ENCODE data around the gene TGFBR2.

The TGFBR2 gene

DNA sequence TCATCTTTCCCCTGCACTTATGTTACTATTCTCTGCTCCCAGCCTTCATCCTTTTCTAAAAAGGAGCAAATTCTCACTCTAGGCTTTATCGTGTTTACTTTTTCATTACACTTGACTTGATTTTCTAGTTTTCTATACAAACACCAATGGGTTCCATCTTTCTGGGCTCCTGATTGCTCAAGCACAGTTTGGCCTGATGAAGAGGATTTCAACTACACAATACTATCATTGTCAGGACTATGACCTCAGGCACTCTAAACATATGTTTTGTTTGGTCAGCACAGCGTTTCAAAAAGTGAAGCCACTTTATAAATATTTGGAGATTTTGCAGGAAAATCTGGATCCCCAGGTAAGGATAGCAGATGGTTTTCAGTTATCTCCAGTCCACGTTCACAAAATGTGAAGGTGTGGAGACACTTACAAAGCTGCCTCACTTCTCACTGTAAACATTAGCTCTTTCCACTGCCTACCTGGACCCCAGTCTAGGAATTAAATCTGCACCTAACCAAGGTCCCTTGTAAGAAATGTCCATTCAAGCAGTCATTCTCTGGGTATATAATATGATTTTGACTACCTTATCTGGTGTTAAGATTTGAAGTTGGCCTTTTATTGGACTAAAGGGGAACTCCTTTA lies 86.2 kb downstream of the TGFBR2 start:
- no peak for DNase-seq (ENCODE audit: low read depth in 2 of 2)

DNA sequence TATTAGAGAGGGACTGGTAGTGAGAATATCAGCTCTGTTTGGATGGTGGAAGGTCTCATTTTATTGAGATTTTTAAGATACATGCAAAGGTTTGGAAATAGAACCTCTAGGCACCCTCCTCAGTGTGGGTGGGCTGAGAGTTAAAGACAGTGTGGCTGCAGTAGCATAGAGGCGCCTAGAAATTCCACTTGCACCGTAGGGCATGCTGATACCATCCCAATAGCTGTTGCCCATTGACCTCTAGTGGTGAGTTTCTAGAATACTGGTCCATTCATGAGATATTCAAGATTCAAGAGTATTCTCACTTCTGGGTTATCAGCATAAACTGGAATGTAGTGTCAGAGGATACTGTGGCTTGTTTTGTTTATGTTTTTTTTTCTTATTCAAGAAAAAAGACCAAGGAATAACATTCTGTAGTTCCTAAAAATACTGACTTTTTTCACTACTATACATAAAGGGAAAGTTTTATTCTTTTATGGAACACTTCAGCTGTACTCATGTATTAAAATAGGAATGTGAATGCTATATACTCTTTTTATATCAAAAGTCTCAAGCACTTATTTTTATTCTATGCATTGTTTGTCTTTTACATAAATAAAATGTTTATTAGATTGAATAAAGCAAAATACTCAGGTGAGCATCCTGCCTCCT lies 87.2 kb downstream of the TGFBR2 start:
- no peak for DNase-seq (ENCODE audit: low read depth in 2 of 2)

DNA sequence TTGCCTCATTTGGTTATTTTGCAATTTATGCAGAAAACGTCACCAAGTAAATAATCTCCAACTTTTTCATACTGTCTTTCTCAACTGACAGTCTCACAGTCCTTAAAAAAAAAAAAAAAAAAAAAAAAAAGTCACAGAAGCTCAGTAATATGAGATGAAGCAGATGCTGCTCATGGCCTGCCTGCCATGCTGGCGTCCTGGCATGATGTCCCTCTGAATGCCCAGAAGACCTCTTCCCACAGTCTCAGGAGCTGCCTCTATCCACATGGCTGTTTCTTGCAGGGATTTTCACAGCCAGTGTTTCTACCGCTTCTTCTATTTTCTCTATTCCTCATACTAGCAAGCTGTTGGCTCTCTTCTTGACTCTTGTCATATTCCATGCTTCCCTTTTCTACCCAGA lies 87.7 kb downstream of the TGFBR2 start:
- no peak for DNase-seq (ENCODE audit: low read depth in 2 of 2)

- no peak for DNase-seq (ENCODE audit: low read depth in 2 of 2)
These were observed 88.3 kb downstream of the TGFBR2 start for GRCh38 chr3:30694668-30695067.

GRCh38 chr3:30695302-30696061 lies 89.1 kb downstream of the TGFBR2 start:
- no peak for DNase-seq (ENCODE audit: low read depth in 2 of 2)

GRCh38 chr3:30696403-30696819 lies 90.0 kb downstream of the TGFBR2 start:
- DNase-seq (ENCODE audit: low read depth in 2 of 2), result no peak

DNA sequence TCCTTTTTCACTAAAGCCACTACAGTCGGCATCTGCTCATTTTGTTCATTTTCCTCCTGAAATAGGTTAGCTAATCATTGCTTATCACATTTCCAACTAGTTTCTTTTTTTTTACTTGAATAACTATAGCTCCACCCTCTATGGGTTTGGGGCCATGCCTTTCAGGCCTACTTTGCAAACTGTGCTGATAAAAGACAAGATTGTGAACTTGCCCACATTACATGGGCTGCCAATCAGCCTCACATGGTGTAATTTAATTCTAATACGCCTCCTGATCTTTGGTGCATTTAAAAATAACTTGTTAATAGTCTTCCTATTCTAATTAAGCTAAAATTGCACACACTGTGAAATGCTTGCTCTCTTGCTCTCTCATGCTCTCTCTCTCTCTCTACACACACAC lies 90.5 kb downstream of the TGFBR2 start:
- DNase-seq (ENCODE audit: low read depth in 2 of 2), result no peak

GRCh38 chr3:30698549-30698948 lies 92.1 kb downstream of the TGFBR2 start:
- no peak for DNase-seq (ENCODE audit: low read depth in 2 of 2)

GRCh38 chr3:30699927-30700326 lies 93.5 kb downstream of the TGFBR2 start:
- DNase-seq (ENCODE audit: low read depth in 2 of 2), result no peak

DNA sequence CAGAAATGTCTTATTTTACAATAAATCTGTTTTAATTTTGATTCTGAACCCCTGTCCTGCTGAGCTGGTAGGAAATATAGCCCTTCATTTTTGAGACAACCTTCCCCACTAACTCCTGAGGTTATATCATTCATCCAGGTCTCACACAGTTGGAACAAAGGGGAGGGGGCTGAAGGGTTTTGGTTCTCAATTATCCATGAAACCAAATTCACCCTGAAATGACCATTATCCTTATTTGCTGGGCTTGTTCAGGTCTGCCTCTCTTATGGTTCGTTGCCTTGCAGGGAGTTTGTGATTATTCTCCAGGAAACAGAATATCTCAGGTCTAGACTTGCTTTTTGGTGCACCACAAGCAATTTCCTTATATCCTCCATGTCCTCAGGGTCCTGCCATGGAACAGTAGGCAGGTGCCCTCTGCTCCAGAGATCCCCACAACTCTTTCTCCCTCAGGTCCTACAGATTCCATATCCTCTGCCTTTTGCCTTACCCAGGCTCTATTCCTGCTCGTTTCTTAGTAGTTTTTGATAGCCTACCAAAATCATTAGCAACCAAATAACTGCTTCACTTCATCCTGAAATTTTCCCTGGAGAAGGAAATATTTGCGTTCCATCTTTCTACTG lies 94.4 kb downstream of the TGFBR2 start:
- DNase-seq (ENCODE audit: low read depth in 2 of 2), result no peak

DNA sequence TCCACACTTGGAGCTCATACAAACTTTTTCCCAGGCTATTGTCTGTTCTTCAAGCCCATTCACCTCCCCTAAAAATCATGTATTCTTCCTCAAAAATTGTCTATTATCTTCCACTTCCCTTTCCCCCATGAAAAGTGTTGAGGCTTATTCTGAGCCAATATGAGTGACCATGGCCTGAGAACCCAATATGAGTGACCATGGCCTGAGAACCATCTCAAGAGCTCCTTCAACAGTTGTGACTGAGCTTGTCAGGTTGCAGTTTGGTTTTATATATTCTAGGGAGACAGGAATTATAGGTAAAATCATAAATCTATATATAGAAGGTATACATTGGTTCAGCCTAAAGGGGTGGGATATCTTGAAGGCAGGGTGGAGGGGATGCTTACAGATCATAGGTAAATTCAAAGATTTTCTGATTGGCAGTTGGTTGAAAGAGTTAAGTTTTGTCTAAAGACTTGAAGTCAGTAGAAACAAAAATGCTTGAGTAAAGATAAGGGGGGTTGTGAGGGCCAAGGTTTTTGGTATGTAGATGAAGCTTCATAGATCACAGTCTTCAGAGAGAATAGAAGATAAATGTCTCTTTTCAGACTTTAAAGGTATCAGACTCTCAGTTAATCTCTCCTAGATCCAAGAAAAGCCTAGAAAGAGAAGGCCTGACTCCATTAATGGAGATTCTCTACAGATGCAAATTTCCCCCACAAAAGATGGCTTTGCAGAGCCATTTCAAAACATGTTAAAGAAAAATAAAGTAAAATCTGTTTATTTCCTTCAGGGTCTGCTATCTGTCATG lies 95.8 kb downstream of the TGFBR2 start:
- no peak for DNase-seq (ENCODE audit: low read depth in 2 of 2)

DNA sequence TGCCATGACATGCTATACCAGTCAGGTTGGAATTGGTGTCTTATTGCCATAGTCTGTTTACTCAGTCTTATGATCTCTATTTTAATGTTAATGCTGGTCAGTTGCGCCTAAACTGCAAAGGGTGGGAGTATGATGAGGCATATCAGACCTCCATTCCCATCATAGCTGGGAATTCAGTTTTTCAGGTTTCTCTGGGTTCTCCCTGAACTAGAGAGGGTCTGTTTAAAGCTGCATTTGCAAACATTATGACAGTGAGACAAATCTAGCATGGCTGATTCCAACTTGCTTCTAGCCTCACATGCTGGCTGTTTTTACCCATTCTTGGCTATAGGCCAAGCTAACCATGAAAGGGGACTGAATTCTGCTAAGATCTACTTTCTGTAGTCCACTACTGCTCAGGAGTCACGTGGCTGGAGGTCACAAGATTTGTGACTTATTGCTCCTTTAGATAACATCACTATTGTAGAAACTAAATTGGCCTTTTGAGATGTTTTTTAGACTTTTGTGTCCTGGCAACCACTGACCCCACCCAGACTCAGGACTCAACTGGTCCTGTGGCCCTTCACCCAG lies 96.5 kb downstream of the TGFBR2 start:
- no peak for DNase-seq (ENCODE audit: low read depth in 2 of 2)

GRCh38 chr3:30704931-30705890 lies 98.8 kb downstream of the TGFBR2 start:
- DNase-seq (ENCODE audit: low read depth in 2 of 2), result no peak

- DNase-seq (ENCODE audit: low read depth in 2 of 2), result no peak
These were observed 101.4 kb downstream of the TGFBR2 start for GRCh38 chr3:30707825-30708224.

DNA sequence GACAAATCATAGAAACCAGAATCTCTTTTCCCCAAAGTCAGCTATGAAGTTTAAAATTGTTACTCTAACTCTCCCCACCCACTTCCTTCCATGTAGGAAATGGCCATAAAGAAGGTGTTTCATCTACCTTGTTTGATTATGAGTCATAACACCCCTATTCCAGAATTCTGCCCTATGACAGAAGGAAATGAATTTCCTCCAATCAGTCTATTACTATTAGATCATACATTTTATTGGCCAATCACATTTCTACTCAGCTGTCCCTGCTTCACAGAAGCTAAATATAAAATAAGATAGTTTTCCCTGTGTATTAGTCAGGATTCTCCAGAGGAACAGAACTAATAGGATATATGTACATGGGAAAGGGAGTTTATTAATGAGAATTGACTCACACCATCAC lies 102.1 kb downstream of the TGFBR2 start:
- no peak for DNase-seq (ENCODE audit: low read depth in 2 of 2)

GRCh38 chr3:30710017-30710416 lies 103.6 kb downstream of the TGFBR2 start:
- DNase-seq (ENCODE audit: low read depth in 2 of 2), result no peak

- DNase-seq (ENCODE audit: low read depth in 2 of 2), result no peak
These were observed 104.8 kb downstream of the TGFBR2 start for GRCh38 chr3:30711151-30711550.

DNA sequence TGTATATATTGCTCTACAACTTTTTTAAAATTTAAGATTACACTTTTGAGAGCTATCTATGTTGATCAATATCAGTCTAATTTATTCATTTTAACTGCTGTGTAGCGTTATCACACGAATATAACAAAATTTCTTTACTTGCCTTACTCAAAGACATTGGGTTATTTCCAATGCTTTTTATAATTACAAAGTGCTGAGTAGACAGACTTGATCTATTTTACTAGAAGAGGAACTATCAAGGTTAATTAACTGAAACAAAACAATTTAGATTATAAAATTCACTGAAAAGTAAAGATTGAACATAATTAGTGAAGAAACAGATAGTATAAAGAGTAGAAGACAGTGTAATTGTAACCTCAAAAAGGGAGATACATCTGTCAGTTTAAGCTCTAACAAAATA lies 105.5 kb downstream of the TGFBR2 start:
- no peak for DNase-seq (ENCODE audit: low read depth in 2 of 2)

DNA sequence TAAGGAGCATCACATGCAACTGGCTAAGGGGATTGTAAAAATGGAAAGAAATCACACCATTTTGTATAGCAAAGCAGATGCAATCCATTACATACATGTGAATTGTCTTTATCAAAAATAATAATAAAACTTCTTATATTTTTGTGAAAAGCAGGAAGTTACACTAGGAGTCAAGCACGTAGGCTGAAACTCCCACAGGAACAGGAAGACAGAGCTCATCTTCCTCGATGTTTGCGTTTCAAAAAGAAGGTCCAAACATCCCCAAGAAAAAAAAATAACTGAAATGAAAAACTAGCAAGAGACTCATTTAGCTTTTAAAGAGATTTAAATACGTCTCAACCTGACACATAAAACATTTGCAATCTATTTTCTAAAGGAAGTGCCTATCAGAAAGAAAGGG lies 106.6 kb downstream of the TGFBR2 start:
- DNase-seq (ENCODE audit: low read depth in 2 of 2), result no peak

- DNase-seq (ENCODE audit: low read depth in 2 of 2), result no peak
These were observed 107.6 kb downstream of the TGFBR2 start for GRCh38 chr3:30713885-30714503.

All from stimulated activated CD4-positive, alpha-beta T cell treated with anti-CD3 and anti-CD28 coated beads, Interleukin-15, amount 100 ng/mL, for 48 hours (primary cell).